ENCODE measurements around the gene TBC1D30.

- TF ChIP-seq CTCF (IDR thresholded peaks at IDR 0.05), result no peak
- TF ChIP-seq POLR2A (IDR thresholded peaks at IDR 0.05), result no peak
- no peak for TF ChIP-seq EP300 (IDR thresholded peaks at IDR 0.05)
Measured at GRCh38 chr12:64883264-64884163, 59.1 kb downstream of the TBC1D30 start.

Data from tibial nerve (tissue), 4 donors.